A549 (cell line): ENCODE results near the gene DPP10.

Source experiments
- BHLHE40 ChIP-seq: IDR thresholded peaks from 2 replicates; pipeline ENCODE4 v1.6.1; 2012; ENCODE audit warnings: low read depth, low read length, inconsistent platforms
- EP300 ChIP-seq, 2 experiments: fragments of >200 bp; sonication (Bioruptor Twin); formaldehyde crosslinking; IDR thresholded peaks; 2 replicates in 1 of 2; 3 replicates in 1 of 2; pipeline ENCODE4 v1.6.1; 2016 to 2017
- JUN ChIP-seq, 2 experiments: fragments of >200 bp; sonication (Bioruptor Twin); formaldehyde crosslinking; IDR thresholded peaks; 2 replicates in 1 of 2; 3 replicates in 1 of 2; pipeline ENCODE4 v1.6.1; 2016 to 2017
- MYC ChIP-seq: IDR thresholded peaks from 2 replicates; pipeline ENCODE4 v1.6.1; 2012; ENCODE audit warnings: mild to moderate bottlenecking, inconsistent platforms, low read length, improper control_type of control experiment, borderline replicate concordance
- POLR2A ChIP-seq: IDR thresholded peaks from 2 replicates; pipeline ENCODE4 v1.6.1; 2012; ENCODE audit warnings: mild to moderate bottlenecking, low read length
- RAD21 ChIP-seq, 2 experiments: fragments of >200 bp in 1 of 2; sonication (Bioruptor Twin) in 1 of 2; formaldehyde crosslinking in 1 of 2; IDR thresholded peaks in 1 of 2; conservative IDR thresholded peaks in 1 of 2; 2 replicates in 1 of 2; 3 replicates in 1 of 2; pipeline ENCODE4 v1.6.1; 2012 to 2018; ENCODE audit warnings: inconsistent platforms in 1 of 2
- ZFP36 ChIP-seq: fragments of 450-650 bp; IDR thresholded peaks from 2 replicates; pipeline ENCODE4 v1.6.1; 2014; ENCODE audit warnings: borderline replicate concordance; ENCODE audit not compliant: partially characterized antibody
- ZSCAN20 ChIP-seq: fragments of 250-450 bp; sonication (Bioruptor Pico); IDR thresholded peaks from 2 replicates; pipeline ENCODE4 v1.8.0; 2022; ENCODE audit warnings: mild to moderate bottlenecking, moderate library complexity
- TF ChIP-seq, protein P1 (sequence below): fragments of >200 bp; sonication (Bioruptor Twin); formaldehyde crosslinking; IDR thresholded peaks from 3 replicates; pipeline ENCODE4 v1.5.1; 2016
- TF ChIP-seq, protein P2 (sequence below): fragments of 150-350 bp; IDR thresholded peaks from 2 replicates; pipeline ENCODE4 v1.6.1; 2014; ENCODE audit warnings: low read depth, mild to moderate bottlenecking, low read length

DNA sequence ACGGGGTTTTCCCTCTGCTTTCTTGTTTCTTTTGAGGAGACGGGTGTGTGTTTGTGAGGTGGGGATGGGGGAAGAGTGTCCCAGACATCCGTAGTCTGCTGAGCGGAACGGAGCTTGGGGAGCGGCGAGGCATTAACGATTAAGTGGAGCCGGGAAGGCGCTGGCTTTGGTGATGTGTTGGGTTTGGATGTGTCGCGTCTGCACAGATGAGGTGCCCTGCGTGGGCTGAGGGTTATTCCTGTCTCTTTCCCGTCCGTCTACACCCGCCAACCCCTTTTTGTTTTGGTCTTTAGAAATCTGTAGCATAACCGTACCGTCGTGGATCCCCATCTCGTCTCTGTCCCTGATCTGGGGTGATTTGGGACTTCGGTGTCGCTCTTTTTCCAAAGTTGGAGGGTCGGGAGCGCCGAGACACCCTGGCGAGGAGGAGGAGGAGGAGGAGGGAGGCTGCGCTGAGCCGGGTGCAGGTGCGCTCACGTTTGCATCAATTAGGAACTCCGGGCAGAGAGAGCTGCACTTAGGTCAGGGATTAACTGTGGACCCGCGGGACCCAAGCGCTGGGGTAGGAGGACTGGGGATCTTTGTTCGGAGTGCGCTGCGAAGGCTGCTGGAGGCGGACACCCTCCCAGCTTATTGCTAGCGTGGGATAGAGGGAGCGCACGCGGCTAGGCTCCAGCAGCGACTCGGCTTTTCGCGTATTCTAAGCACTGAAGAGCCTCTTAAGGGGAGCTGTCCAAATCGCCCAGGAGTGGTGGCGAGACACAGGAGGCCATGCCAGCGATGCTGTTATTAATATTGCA, 720.3 kb downstream of the DPP10 start:
- TF ChIP-seq, protein P1, sequence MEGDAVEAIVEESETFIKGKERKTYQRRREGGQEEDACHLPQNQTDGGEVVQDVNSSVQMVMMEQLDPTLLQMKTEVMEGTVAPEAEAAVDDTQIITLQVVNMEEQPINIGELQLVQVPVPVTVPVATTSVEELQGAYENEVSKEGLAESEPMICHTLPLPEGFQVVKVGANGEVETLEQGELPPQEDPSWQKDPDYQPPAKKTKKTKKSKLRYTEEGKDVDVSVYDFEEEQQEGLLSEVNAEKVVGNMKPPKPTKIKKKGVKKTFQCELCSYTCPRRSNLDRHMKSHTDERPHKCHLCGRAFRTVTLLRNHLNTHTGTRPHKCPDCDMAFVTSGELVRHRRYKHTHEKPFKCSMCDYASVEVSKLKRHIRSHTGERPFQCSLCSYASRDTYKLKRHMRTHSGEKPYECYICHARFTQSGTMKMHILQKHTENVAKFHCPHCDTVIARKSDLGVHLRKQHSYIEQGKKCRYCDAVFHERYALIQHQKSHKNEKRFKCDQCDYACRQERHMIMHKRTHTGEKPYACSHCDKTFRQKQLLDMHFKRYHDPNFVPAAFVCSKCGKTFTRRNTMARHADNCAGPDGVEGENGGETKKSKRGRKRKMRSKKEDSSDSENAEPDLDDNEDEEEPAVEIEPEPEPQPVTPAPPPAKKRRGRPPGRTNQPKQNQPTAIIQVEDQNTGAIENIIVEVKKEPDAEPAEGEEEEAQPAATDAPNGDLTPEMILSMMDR = no peak
- TF ChIP-seq EP300 (IDR thresholded peaks at IDR 0.05) (no peak), RAD21 (conservative IDR thresholded peaks at IDR 0.05 in 1 of 2, IDR thresholded peaks at IDR 0.05 in 1 of 2) (no peak), BHLHE40 (no peak), POLR2A (no peak), ZFP36 (no peak), MYC (no peak), ZSCAN20 (CRISPR knock-in tag) (no peak), JUN (IDR thresholded peaks at IDR 0.05) (no peak)
- TF ChIP-seq, protein P2, sequence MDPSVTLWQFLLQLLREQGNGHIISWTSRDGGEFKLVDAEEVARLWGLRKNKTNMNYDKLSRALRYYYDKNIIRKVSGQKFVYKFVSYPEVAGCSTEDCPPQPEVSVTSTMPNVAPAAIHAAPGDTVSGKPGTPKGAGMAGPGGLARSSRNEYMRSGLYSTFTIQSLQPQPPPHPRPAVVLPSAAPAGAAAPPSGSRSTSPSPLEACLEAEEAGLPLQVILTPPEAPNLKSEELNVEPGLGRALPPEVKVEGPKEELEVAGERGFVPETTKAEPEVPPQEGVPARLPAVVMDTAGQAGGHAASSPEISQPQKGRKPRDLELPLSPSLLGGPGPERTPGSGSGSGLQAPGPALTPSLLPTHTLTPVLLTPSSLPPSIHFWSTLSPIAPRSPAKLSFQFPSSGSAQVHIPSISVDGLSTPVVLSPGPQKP = no peak
